Tibial nerve (tissue), 4 donors: ENCODE measurements around the gene NDUFB7.

Experiments
- CTCF ChIP-seq, 5 experiments: fragments of 200-600 bp in 3 of 5; fragments of 450-650 bp in 2 of 5; sonication (generic) in 3 of 5; IDR thresholded peaks; one replicate each; pipeline ENCODE4 v1.5.1; 2016 to 2019; ENCODE audit warnings: antibody characterized with exemption in 5 of 5, mild to moderate bottlenecking in 3 of 5, moderate library complexity in 2 of 5
- EP300 ChIP-seq, 2 donors: sonication (generic); formaldehyde crosslinking; IDR thresholded peaks; one replicate each; pipeline ENCODE4 v1.6.1; 2017; ENCODE audit warnings: antibody characterized with exemption in 2 of 2, mild to moderate bottlenecking in 1 of 2
- POLR2A ChIP-seq, 2 donors: fragments of 450-650 bp; IDR thresholded peaks; one replicate each; pipeline ENCODE4 v1.6.1; 2017; ENCODE audit warnings: antibody characterized with exemption in 2 of 2, mild to moderate bottlenecking in 2 of 2, moderate library complexity in 2 of 2

GRCh38 chr19:14577885-14578427, 6.1 kb upstream of the NDUFB7 start:
- TF ChIP-seq POLR2A (IDR thresholded peaks at IDR 0.05), result no peak
- no peak for TF ChIP-seq CTCF (IDR thresholded peaks at IDR 0.05)
- TF ChIP-seq EP300 (IDR thresholded peaks at IDR 0.05), result no peak
